DND-41 (cell line): ENCODE results near the gene SLC41A1.

Source experiments
- CTCF ChIP-seq: IDR thresholded peaks from 2 replicates; pipeline ENCODE4 v1.5.1; 2012; ENCODE audit warnings: borderline replicate concordance, low read length, moderate library complexity, mild to moderate bottlenecking; ENCODE audit not compliant: poor library complexity, severe bottlenecking; ENCODE audit errors: extremely low read depth
- EZH2 ChIP-seq: IDR thresholded peaks from 3 replicates; pipeline ENCODE4 v1.6.1; 2012; ENCODE audit warnings: borderline replicate concordance, low read depth, mild to moderate bottlenecking, moderate library complexity, low read length, inconsistent platforms; ENCODE audit not compliant: severe bottlenecking

GRCh38 chr1:205766570-205766969 is 46.4 kb downstream of the SLC41A1 start:
- TF ChIP-seq CTCF (no peak), EZH2 (no peak)
